IMR-90 (cell line): ENCODE measurements around the gene ADARB2.

Source experiments
- CTCF ChIP-seq: conservative IDR thresholded peaks from 2 replicates; pipeline ENCODE4 v1.5.1; 2012; ENCODE audit warnings: mild to moderate bottlenecking, low read depth, low read length, improper control_type of control experiment
- POLR2A ChIP-seq: IDR thresholded peaks from 2 replicates; pipeline ENCODE4 v1.6.1; 2012; ENCODE audit warnings: mild to moderate bottlenecking, low read depth, low read length

DNA sequence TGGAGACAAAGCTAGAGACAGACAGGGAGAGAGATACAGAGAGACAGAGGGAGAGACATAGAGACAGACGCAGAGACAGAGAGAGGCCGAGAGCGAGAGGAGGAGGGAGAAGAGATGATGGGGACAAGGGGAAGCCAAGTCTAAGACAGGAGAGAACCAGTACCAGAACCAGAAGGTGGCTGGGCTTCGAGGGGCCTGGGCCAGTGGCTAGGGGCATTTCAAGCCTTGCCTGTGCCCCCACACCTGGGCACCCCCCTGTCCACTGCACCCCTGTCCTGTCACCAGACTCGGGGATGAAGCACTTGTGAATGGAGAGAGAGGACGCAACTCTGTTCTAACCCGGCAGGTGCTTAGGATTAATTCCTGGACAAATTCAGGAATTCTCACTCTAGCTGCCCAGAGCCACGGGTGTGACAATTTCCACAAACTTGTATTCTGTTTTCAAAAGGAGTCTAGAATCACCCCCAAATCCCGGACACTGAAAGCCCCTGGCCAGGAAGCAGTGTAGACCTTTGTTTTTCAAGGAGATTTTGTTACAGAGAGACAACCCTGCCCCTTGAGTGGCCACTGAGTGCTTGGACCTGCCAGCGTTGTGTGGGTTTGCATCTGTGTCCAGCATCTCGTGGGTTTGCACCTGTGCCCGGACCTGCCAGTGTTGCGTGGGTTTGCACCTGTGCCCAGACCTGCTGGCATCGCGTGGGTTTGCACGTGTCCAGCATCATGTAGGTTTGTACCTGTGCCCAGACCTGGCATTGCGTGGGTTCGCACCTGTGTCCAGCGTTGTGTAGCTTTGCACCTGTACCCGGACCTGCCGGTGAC lies 523.9 kb downstream of the ADARB2 start:
- TF ChIP-seq POLR2A = no peak
- TF ChIP-seq CTCF = no peak
